ENCODE results near the gene IRAK3.

IRAK3 gene

DNA sequence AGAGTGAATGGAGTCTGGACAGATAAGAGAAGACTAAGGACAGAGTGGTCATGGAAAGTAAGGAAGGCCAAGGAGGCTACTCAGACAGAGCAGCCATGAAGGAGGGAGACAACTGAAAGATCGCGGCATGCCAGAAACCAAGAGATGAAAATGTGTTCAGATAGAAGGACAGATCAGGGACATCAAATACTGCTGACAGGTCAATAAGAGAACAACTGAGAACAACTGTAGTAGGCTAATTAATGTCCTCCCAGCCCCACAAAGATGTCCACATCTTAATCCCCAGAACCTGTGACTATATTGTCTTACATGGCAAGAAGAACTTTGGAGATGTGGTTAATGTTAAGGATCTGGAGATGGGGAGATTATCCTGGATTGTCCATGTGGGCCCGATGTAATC lies 98.3 kb downstream of the IRAK3 start:
- DNase-seq (ENCODE audit: low read depth): no peak
- no peak overlapping the region for H3K4me3 ChIP-seq (ENCODE audit: low read length)
- no peak for TF ChIP-seq CTCF (IDR thresholded peaks at IDR 0.05; ENCODE audit: insufficient read depth, low read depth, low read length, missing control alignments)

DNA sequence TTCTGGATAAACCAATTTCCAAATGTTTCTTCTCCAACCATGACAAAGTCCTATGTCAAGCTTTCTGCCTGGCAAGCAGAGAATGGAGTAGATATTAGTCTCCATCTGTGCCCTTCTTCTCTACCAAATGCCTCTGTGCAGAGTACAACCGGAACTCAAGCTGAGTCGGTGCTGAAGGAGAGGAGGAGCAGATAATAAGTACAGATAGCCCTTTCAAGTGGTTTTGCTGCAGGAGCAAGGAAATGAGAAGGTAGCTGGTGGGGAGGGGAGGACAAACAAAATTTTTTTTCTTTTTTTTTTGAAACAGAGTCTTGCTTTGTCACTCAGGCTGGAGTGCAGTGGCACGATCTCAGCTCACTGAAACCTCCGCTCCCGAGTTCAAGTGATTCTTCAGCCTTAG lies 99.1 kb downstream of the IRAK3 start:
- no peak for TF ChIP-seq CTCF (IDR thresholded peaks at IDR 0.05; ENCODE audit: insufficient read depth, low read depth, low read length, missing control alignments)
- no peak overlapping the region for H3K4me3 ChIP-seq (ENCODE audit: low read length)

DNA sequence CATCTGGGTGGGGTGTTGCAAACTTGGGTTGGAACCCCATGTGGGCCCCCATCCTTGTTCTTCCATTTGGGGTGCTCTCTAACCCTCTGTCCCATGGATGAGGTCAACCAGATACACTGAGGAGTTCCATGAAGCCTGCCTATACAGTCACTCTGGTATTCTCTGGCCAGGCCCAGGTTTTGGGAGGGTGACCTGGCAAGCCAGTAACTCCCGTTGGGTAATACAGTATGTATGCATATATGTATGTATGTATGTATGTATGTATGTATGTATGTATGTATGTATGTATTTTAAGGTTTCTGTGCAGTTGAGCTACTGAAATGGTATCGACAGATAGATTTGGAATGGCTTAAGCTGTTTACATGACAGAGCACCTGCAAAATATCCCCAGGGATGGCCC lies 100.5 kb downstream of the IRAK3 start:
- no peak for DNase-seq (ENCODE audit: low read depth)
- no peak for TF ChIP-seq CTCF (IDR thresholded peaks at IDR 0.05; ENCODE audit: insufficient read depth, low read depth, low read length, missing control alignments)
- H3K4me3 ChIP-seq (ENCODE audit: low read length): no peak overlapping the region

More for the DNA sequence above, 99.1 kb downstream of the IRAK3 start:
- DNase-seq (ENCODE audit: low read depth): no peak

DNA sequence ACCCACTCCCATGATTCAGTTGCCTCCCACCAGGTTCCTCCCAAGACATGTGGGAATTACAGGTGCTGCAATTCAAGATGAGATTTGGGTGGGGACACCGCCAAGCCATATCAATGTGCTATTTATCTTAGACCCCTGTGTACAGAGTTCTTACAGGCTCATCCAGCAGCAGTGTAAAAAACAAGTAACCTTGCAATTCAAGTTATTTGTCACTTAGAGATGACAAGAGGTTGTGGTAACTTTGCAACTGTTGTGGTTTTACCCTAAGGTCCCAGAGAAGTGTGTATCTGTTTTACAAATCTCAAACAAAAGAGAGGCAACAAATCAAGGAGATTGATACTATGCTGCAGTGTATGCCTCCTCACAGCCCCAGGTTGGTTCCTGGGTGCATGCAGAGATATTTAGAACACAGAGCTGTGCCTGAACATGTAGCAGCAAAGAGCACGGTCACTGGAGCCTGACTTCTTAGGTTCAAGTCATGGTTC lies 101.7 kb downstream of the IRAK3 start:
- peak; percentile 42 for DNase-seq (ENCODE audit: low read depth)
- TF ChIP-seq CTCF (IDR thresholded peaks at IDR 0.05; ENCODE audit: insufficient read depth, low read depth, low read length, missing control alignments): no peak
- H3K4me3 ChIP-seq (ENCODE audit: low read length): no peak overlapping the region

DNA sequence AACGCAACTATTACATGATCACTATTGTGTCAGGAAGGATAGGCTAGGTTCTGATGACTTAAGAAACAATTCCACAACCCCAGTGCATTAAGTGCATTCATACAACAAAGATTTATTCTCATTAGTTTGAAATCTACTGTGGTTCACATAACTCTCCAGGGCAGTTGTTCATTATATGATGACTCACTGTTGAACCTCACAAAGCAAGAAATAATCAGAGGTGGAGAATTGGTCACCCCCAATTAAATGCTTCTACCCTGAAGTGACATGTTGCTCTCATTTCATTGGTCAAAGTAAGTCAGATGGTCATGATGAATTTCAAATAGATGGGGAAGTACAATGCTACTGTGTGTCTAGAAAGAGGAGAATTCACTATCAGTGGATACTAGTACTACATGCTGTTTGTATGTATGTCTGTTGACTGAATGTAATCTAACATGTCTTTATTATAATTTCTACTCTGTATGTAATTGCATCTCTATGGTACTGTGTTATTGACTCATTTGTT lies 107.2 kb downstream of the IRAK3 start:
- TF ChIP-seq CTCF (IDR thresholded peaks at IDR 0.05; ENCODE audit: insufficient read depth, low read depth, low read length, missing control alignments): no peak
- H3K4me3 ChIP-seq (ENCODE audit: low read length): no peak overlapping the region
- DNase-seq (ENCODE audit: low read depth): peak; percentile 27

DNA sequence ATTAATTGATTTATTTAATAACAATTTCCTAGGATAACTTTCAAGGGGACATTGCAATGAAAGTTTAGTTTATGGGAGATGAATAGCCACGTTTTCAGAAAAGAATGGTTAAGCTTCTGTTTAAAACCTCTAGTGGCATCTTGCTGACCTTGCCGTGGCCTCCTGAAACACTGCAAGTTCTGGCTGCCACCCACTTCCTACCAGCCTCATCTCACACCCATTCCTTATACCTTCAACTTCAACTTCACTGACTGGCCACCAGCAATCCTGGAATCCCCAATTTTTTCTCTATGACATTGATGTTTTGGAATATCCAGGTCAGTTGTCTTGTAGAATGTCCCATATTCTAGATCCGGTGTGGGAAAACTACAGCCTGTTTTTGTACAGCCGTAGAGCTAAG lies 108.1 kb downstream of the IRAK3 start:
- no peak for TF ChIP-seq CTCF (IDR thresholded peaks at IDR 0.05; ENCODE audit: insufficient read depth, low read depth, low read length, missing control alignments)
- no peak for DNase-seq (ENCODE audit: low read depth)
- no peak overlapping the region for H3K4me3 ChIP-seq (ENCODE audit: low read length)

GRCh38 chr12:66297923-66298322 lies 108.9 kb downstream of the IRAK3 start:
- no peak for DNase-seq (ENCODE audit: low read depth)
- no peak for TF ChIP-seq CTCF (IDR thresholded peaks at IDR 0.05; ENCODE audit: insufficient read depth, low read depth, low read length, missing control alignments)
- no peak overlapping the region for H3K4me3 ChIP-seq (ENCODE audit: low read length)
